ENCODE results near the gene HOXD9.

GRCh38 chr2:176134035-176134434 lies 11.5 kb downstream of the HOXD9 start:
- TF ChIP-seq, protein P1, sequence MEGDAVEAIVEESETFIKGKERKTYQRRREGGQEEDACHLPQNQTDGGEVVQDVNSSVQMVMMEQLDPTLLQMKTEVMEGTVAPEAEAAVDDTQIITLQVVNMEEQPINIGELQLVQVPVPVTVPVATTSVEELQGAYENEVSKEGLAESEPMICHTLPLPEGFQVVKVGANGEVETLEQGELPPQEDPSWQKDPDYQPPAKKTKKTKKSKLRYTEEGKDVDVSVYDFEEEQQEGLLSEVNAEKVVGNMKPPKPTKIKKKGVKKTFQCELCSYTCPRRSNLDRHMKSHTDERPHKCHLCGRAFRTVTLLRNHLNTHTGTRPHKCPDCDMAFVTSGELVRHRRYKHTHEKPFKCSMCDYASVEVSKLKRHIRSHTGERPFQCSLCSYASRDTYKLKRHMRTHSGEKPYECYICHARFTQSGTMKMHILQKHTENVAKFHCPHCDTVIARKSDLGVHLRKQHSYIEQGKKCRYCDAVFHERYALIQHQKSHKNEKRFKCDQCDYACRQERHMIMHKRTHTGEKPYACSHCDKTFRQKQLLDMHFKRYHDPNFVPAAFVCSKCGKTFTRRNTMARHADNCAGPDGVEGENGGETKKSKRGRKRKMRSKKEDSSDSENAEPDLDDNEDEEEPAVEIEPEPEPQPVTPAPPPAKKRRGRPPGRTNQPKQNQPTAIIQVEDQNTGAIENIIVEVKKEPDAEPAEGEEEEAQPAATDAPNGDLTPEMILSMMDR (IDR thresholded peaks at IDR 0.05 in 8 of 11, conservative IDR thresholded peaks at IDR 0.05 in 3 of 11): no peak
- TF ChIP-seq POLR2AphosphoS5 (IDR thresholded peaks at IDR 0.05): no peak

Data from spleen (tissue), 7 donors.